Measurements from ENCODE around the gene JPH2.

- TF ChIP-seq POLR2A (IDR thresholded peaks at IDR 0.05) (no peak), CTCF (IDR thresholded peaks at IDR 0.05) (no peak), EP300 (IDR thresholded peaks at IDR 0.05) (no peak)
Measured at GRCh38 chr20:44109951-44110361, 77.0 kb downstream of the JPH2 start.
